Neural cell (in vitro differentiated cells): ENCODE data around the gene EMC6. TPM values are rescaled to one million over a fixed set of nuclear protein-coding genes. Genes with fewer than 3 reads are reported as not detected.

Experiments
- H2AFZ ChIP-seq: fragments of 200-600, 300-800 bp; sonication (generic), shearing (Covaris generic); 2 replicates; pipeline ENCODE4 v1.6.0; 2014; ENCODE audit warnings: low read depth, mild to moderate bottlenecking, antibody characterized with exemption, low read length, moderate library complexity
- H3F3A ChIP-seq: fragments of 200-600 bp; shearing (Covaris generic); 2 replicates; pipeline ENCODE4 v1.6.1; 2016; ENCODE audit warnings: mild to moderate bottlenecking, moderate library complexity, mixed read lengths, antibody characterized with exemption, low read length; ENCODE audit not compliant: insufficient read depth, poor library complexity, severe bottlenecking
- H3K27ac ChIP-seq: fragments of 200-600, 300-800 bp; sonication (generic), shearing (Covaris generic); 2 replicates; pipeline ENCODE4 v1.5.1; 2014; ENCODE audit warnings: mild to moderate bottlenecking, low read length, moderate library complexity
- H3K27me3 ChIP-seq: fragments of 300-800, 200-600 bp; sonication (generic), shearing (Covaris generic); 2 replicates; pipeline ENCODE4 v1.6.0; 2014; ENCODE audit warnings: mild to moderate bottlenecking, low read depth, low read length, moderate library complexity; ENCODE audit not compliant: insufficient read depth
- H3K36me3 ChIP-seq: fragments of 300-800, 200-600 bp; sonication (generic), shearing (Covaris generic); 2 replicates; pipeline ENCODE4 v1.5.1; 2014; ENCODE audit warnings: mild to moderate bottlenecking, antibody characterized with exemption, low read length, moderate library complexity; ENCODE audit not compliant: insufficient read depth
- H3K4me2 ChIP-seq: fragments of 300-800, 200-600 bp; sonication (generic), shearing (Covaris generic); 2 replicates; pipeline ENCODE4 v1.6.0; 2014; ENCODE audit warnings: mild to moderate bottlenecking, low read length
- H3K4me3 ChIP-seq: fragments of 300-800, 200-600 bp; sonication (generic), shearing (Covaris generic); 2 replicates; pipeline ENCODE4 v1.5.1; 2014; ENCODE audit warnings: mild to moderate bottlenecking, low read length, moderate library complexity
- H3K79me2 ChIP-seq: fragments of 200-600 bp; shearing (Covaris generic); replicated peaks from 2 replicates; pipeline ENCODE4 v1.6.0; 2014; ENCODE audit warnings: mild to moderate bottlenecking, low read length, moderate library complexity; ENCODE audit not compliant: insufficient read depth
- H3K9ac ChIP-seq: fragments of 300-800, 200-600 bp; sonication (generic), shearing (Covaris generic); 2 replicates; pipeline ENCODE4 v1.6.1; 2016; ENCODE audit warnings: mild to moderate bottlenecking, low read length, mixed read lengths
- H3K9me2 ChIP-seq: fragments of 200-600 bp; shearing (Covaris generic); 2 replicates; pipeline ENCODE4 v1.6.1; 2016; ENCODE audit warnings: mild to moderate bottlenecking, low read length, mixed read lengths; ENCODE audit not compliant: insufficient read depth
- H3K9me3 ChIP-seq: fragments of 200-600, 300-800 bp; sonication (generic), shearing (Covaris generic); 2 replicates; pipeline ENCODE4 v1.6.1; 2016; ENCODE audit warnings: mild to moderate bottlenecking, mixed run types, low read length, moderate library complexity, mixed read lengths
- H4K20me1 ChIP-seq: fragments of 200-600 bp; shearing (Covaris generic); 2 replicates; pipeline ENCODE4 v1.6.1; 2016; ENCODE audit warnings: mild to moderate bottlenecking, mixed run types; ENCODE audit not compliant: insufficient read depth
- EP300 ChIP-seq: fragments of 450-650 bp; conservative IDR thresholded peaks from 2 replicates; pipeline ENCODE4 v1.6.1; 2014; ENCODE audit warnings: antibody characterized with exemption, mild to moderate bottlenecking, moderate library complexity; ENCODE audit not compliant: poor library complexity, severe bottlenecking
- EZH2 ChIP-seq: fragments of 200-600, 300-800 bp; shearing (Covaris generic), sonication (generic); IDR thresholded peaks from 2 replicates; pipeline ENCODE4 v1.6.1; 2014; ENCODE audit warnings: antibody characterized with exemption, low read length, borderline replicate concordance, mild to moderate bottlenecking; ENCODE audit not compliant: insufficient read depth, poor library complexity, severe bottlenecking
- MXI1 ChIP-seq: fragments of 450-650 bp; conservative IDR thresholded peaks from 2 replicates; pipeline ENCODE4 v1.6.1; 2014; ENCODE audit warnings: antibody characterized with exemption, mild to moderate bottlenecking; ENCODE audit not compliant: poor library complexity, severe bottlenecking
- POLR2AphosphoS5 ChIP-seq: IDR thresholded peaks from 2 replicates; pipeline ENCODE4 v1.6.1; 2012
- RAD21 ChIP-seq: fragments of 450-650 bp; conservative IDR thresholded peaks from 2 replicates; pipeline ENCODE4 v1.6.1; 2014; ENCODE audit warnings: antibody characterized with exemption, mild to moderate bottlenecking, moderate library complexity
- SMC3 ChIP-seq: fragments of 450-650 bp; conservative IDR thresholded peaks from 2 replicates; pipeline ENCODE4 v1.6.1; 2014; ENCODE audit warnings: antibody characterized with exemption, mild to moderate bottlenecking, moderate library complexity; ENCODE audit not compliant: poor library complexity
- TAF1 ChIP-seq: IDR thresholded peaks from 2 replicates; pipeline ENCODE4 v1.6.1; 2012; ENCODE audit warnings: low read depth
- polyA plus RNA-seq: library from polyadenylated mRNA; depleted of rRNA; stranded (reverse); fragments of >200 nt; gene quantifications from 2 replicates; pipeline ENCODE4 v1.2.3, GENCODE V29; 2014
- TF ChIP-seq, protein P1 (sequence below): IDR thresholded peaks from 2 replicates; pipeline ENCODE4 v1.6.1; 2012; ENCODE audit warnings: borderline replicate concordance
- TF ChIP-seq, protein P2 (sequence below): fragments of 450-650 bp; IDR thresholded peaks from 2 replicates; pipeline ENCODE4 v1.5.1; 2014; ENCODE audit warnings: antibody characterized with exemption, mild to moderate bottlenecking, moderate library complexity; ENCODE audit not compliant: poor library complexity, severe bottlenecking

The EMC6 gene
- polyA plus RNA-seq, 1 donor from 2014 or later: 61.7 TPM

DNA sequence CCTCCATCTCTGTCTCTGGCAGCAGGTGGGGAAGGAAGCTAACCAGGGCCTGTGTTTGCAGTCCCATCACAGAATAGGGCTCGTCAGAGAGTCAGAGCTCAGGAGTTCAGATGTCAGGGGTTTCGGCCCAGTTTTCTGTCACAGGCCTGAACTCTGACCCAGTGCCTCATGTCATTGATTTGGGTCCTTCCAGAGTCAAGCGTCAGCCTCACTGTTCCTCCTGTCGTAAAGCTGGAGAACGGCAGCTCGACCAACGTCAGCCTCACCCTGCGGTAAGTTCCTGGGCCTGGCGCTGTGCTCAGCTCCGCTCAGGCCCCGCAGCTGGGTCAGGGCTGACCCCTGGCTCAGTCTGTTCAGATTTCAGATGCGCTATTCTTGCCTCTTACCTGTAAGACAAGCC lies 21.4 kb upstream of the EMC6 start:
- Histone ChIP-seq H3K27me3 (no peaks in the 10 kb centered on the region), H3K36me3 (no peaks in the 10 kb centered on the region), H3F3A (no peaks in the 10 kb centered on the region), H3K79me2 (no peaks in the 10 kb centered on the region), H3K9me2 (no peaks in the 10 kb centered on the region), H3K4me2 (no peak overlapping the region), H2AFZ (no peak overlapping the region), H3K9me3 (no peaks in the 10 kb centered on the region), H4K20me1 (no peaks in the 10 kb centered on the region), H3K4me3 (no peak overlapping the region), H3K9ac (no peak overlapping the region), H3K27ac (no peak overlapping the region)
- TF ChIP-seq TAF1 (no peak), RAD21 (no peak), EZH2 (no peak), MXI1 (no peak), EP300 (no peak), SMC3 (no peak), POLR2AphosphoS5 (no peak)
- TF ChIP-seq, protein P1, sequence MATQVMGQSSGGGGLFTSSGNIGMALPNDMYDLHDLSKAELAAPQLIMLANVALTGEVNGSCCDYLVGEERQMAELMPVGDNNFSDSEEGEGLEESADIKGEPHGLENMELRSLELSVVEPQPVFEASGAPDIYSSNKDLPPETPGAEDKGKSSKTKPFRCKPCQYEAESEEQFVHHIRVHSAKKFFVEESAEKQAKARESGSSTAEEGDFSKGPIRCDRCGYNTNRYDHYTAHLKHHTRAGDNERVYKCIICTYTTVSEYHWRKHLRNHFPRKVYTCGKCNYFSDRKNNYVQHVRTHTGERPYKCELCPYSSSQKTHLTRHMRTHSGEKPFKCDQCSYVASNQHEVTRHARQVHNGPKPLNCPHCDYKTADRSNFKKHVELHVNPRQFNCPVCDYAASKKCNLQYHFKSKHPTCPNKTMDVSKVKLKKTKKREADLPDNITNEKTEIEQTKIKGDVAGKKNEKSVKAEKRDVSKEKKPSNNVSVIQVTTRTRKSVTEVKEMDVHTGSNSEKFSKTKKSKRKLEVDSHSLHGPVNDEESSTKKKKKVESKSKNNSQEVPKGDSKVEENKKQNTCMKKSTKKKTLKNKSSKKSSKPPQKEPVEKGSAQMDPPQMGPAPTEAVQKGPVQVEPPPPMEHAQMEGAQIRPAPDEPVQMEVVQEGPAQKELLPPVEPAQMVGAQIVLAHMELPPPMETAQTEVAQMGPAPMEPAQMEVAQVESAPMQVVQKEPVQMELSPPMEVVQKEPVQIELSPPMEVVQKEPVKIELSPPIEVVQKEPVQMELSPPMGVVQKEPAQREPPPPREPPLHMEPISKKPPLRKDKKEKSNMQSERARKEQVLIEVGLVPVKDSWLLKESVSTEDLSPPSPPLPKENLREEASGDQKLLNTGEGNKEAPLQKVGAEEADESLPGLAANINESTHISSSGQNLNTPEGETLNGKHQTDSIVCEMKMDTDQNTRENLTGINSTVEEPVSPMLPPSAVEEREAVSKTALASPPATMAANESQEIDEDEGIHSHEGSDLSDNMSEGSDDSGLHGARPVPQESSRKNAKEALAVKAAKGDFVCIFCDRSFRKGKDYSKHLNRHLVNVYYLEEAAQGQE: no peak

DNA sequence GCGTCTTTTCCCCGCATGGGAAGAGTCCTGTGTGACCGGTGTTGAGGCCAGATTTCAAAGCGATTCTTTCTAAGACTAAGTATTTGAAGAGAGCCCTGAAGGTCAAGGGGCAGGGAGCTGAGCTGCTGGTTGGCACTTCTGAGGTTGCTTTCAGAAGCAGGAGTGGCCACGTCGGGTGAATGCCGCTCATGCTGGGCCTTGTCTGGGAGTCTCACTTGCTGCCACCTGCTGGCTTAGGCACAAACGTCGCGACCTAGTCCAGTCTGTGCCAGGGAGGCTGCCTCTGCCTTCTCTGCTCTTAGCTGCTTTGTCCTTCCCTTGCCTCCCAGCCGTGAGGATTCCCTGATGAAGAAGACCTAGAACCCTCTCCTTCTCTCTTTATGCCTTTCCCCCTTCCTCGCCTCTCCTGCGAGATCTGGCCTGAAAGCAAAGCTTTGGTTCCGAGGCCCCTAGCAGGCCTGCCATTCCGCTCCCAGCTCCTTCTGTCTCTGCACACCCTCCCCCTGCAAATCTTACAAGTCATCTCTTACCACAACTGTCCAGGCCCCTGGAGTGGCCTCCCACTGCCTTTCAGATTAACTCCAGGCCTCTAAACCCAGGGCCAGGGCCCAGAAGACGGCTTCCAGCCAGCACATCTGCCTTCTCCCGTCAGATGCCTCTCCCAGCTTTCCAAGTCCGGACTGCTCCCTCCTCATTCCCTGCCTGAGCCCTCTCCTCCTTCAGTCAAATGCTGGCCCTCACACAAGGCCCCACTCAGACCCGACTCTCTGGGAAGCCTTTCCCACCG lies 20.6 kb upstream of the EMC6 start:
- Histone ChIP-seq H3K27ac (no peak overlapping the region), H3K79me2 (no peaks in the 10 kb centered on the region), H3F3A (no peaks in the 10 kb centered on the region), H3K9me2 (no peaks in the 10 kb centered on the region), H4K20me1 (no peaks in the 10 kb centered on the region), H3K36me3 (no peaks in the 10 kb centered on the region), H3K9me3 (no peaks in the 10 kb centered on the region), H2AFZ (no peak overlapping the region), H3K9ac (no peak overlapping the region), H3K4me2 (no peak overlapping the region), H3K27me3 (no peaks in the 10 kb centered on the region), H3K4me3 (no peak overlapping the region)
- TF ChIP-seq SMC3: peak; percentile 67
- peak; percentile 47 for TF ChIP-seq RAD21
- TF ChIP-seq, protein P2, sequence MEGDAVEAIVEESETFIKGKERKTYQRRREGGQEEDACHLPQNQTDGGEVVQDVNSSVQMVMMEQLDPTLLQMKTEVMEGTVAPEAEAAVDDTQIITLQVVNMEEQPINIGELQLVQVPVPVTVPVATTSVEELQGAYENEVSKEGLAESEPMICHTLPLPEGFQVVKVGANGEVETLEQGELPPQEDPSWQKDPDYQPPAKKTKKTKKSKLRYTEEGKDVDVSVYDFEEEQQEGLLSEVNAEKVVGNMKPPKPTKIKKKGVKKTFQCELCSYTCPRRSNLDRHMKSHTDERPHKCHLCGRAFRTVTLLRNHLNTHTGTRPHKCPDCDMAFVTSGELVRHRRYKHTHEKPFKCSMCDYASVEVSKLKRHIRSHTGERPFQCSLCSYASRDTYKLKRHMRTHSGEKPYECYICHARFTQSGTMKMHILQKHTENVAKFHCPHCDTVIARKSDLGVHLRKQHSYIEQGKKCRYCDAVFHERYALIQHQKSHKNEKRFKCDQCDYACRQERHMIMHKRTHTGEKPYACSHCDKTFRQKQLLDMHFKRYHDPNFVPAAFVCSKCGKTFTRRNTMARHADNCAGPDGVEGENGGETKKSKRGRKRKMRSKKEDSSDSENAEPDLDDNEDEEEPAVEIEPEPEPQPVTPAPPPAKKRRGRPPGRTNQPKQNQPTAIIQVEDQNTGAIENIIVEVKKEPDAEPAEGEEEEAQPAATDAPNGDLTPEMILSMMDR: peak; percentile 58
- no peak for TF ChIP-seq POLR2AphosphoS5
